ENCODE measurements around the gene CD79B. TPM values are rescaled to one million over a fixed set of nuclear protein-coding genes. Genes with fewer than 3 reads are reported as not detected.

CD79B gene
- total RNA-seq = under 1 TPM; 0.35 to 0.44 TPM
- polyA plus RNA-seq (2013, experiment 1 of 2) = 0.61 TPM
- 0.99 TPM for polyA plus RNA-seq (2013, experiment 2 of 2)
- long read RNA-seq, experiment 1 = 0 reads
- long read RNA-seq, experiment 2 = 0 reads
- long read RNA-seq, experiment 3, partial matches to known transcripts = 0 of 2 reads
- long read RNA-seq, experiment 3, other reads (novel, unspliced or antisense) = 1 of 2 reads
- long read RNA-seq, experiment 4, partial matches to known transcripts = 0 of 1 reads
- long read RNA-seq, experiment 4, other reads (novel, unspliced or antisense) = 0 of 1 reads

DNA sequence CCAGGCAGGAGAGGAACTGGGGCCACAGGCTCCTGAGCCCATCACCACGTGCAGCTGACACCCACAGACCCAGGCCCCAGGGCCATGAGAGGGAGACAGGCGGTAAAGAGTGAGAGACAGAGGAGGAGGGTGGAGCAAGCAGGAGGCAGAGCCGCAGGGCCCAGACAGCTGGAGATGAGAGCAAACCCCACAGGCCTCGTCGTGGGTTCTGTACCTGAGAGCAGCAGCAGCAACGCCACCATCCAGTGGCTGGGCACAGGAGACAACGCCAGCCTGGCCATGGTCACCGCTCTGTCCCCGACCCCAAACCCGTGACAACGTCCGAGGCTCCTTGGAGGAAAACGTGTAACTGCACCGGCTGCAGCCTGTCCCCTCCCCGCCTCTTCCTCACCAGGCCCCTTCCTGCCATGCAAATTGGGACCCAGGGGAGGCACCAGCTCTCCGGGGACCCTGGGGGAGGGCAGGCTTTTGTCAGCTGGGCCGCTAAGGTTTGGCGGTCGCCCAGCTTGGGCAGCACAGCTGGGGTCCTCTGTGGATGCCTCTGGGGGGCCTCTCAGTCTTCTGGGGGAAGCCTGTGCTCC, at the start of gene CD79B:
CD79B (minus strand) TSS at position 351 of the 581 bp plus-strand sequence; CDS start at position 281, 70 bp downstream.
- Mint-ChIP-seq H3K4me1 (no peaks in the 10 kb centered on the region), H3K27me3 (ENCODE audit: insufficient read depth) (no peaks in the 10 kb centered on the region), H3K36me3 (ENCODE audit: low read depth) (no peaks in the 10 kb centered on the region), H3K9me3 (no peaks in the 10 kb centered on the region), H3K4me3 (no peak within 1 kb of the TSS), H3K27ac (no peak within 1 kb of the TSS)
- TF ChIP-seq, protein P1, sequence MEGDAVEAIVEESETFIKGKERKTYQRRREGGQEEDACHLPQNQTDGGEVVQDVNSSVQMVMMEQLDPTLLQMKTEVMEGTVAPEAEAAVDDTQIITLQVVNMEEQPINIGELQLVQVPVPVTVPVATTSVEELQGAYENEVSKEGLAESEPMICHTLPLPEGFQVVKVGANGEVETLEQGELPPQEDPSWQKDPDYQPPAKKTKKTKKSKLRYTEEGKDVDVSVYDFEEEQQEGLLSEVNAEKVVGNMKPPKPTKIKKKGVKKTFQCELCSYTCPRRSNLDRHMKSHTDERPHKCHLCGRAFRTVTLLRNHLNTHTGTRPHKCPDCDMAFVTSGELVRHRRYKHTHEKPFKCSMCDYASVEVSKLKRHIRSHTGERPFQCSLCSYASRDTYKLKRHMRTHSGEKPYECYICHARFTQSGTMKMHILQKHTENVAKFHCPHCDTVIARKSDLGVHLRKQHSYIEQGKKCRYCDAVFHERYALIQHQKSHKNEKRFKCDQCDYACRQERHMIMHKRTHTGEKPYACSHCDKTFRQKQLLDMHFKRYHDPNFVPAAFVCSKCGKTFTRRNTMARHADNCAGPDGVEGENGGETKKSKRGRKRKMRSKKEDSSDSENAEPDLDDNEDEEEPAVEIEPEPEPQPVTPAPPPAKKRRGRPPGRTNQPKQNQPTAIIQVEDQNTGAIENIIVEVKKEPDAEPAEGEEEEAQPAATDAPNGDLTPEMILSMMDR (conservative IDR thresholded peaks at IDR 0.05) = no peak
- no peak within 1 kb of the TSS for H3K9ac ChIP-seq (ENCODE audit: extremely low read depth, low read length, poor library complexity, severe bottlenecking)
- H3K4me3 ChIP-seq (ENCODE audit: low read length) = no peak within 1 kb of the TSS
- no peak within 1 kb of the TSS for H3K27ac ChIP-seq (ENCODE audit: low read depth, low read length)
- no peaks in the 10 kb centered on the region for H3K36me3 ChIP-seq (ENCODE audit: control insufficient read depth, insufficient read depth, low read length)
- no peaks in the 10 kb centered on the region for H3K4me1 ChIP-seq (ENCODE audit: control insufficient read depth, insufficient read depth, low read length)
- no peak for DNase-seq
- no peaks in the 10 kb centered on the region for H3K27me3 ChIP-seq (ENCODE audit: control insufficient read depth, insufficient read depth, low read length, poor library complexity, severe bottlenecking)
- H3K9me3 ChIP-seq (ENCODE audit: control insufficient read depth, low read length) = no peaks in the 10 kb centered on the region
- 77 to 81% methylated on average over 15 to 19 of the region's 19 CpGs for whole genome bisulfite sequencing, 2 experiments (ENCODE audit: insufficient coverage in 1 of 2, insufficient read length in 1 of 2)

DNA sequence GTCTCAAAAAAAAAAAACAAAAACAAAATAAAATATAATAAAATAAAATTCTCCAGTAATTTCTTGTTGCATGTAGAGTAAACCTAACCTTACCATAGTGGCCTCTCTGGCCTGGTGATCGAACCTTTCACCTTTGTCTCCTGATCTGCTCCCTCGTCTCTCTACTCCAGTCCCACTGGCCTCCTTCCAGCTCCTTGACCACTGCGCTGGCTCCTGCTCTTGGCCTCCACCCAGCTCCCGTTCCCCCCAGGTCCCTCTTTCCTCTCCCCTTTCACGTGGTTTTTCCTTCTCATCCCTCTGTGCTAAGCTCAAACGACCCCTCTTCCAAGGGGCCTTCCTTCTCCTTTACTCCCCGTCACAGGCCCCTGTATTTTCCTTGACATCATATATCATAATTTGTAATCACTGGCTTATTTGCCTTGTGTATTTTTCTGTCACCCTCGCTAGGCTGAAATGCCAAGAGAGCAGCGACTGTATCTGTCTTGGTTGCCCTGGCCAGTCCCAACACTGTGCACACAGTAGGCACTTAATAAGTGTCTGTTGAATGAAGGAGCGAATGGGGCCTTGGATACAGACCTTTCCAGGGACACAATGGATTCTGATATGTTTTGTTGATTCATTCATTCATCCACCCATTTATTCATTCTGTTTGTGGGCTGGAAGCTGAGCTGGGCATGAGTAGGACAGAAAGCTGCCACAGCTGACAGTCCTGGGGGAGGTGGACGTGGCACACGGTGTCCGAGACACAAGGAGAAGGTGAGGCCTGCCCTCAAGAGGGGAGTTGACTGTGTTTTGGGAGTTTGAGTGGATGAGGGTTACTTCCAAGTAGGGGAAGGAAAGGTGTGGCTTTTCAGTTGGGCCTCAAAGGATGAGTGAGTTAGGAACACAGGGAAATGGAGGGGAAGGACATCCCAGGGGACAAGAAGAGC, 46.4 kb upstream of the CD79B start:
- Histone ChIP-seq H3K27ac (ENCODE audit: low read depth, low read length) (no peak overlapping the region), H3K9ac (ENCODE audit: extremely low read depth, low read length, poor library complexity, severe bottlenecking) (no peak overlapping the region), H3K36me3 (ENCODE audit: control insufficient read depth, insufficient read depth, low read length) (no peaks in the 10 kb centered on the region), H3K27me3 (ENCODE audit: control insufficient read depth, insufficient read depth, low read length, poor library complexity, severe bottlenecking) (no peaks in the 10 kb centered on the region), H3K9me3 (ENCODE audit: control insufficient read depth, low read length) (no peaks in the 10 kb centered on the region), H3K4me3 (ENCODE audit: low read length) (no peak overlapping the region), H3K4me1 (ENCODE audit: control insufficient read depth, insufficient read depth, low read length) (no peaks in the 10 kb centered on the region)
- TF ChIP-seq, protein P1 (conservative IDR thresholded peaks at IDR 0.05) = no peak
- Mint-ChIP-seq H3K9me3 (peaks cover 19% of the 10 kb centered on the region), H3K27me3 (ENCODE audit: insufficient read depth) (peaks cover 11% of the 10 kb centered on the region), H3K4me3 (no peak overlapping the region), H3K27ac (no peak overlapping the region), H3K36me3 (ENCODE audit: low read depth) (peaks cover 1% of the 10 kb centered on the region), H3K4me1 (peaks cover 7% of the 10 kb centered on the region)
- WGBS, 2 experiments (ENCODE audit: insufficient coverage in 1 of 2, insufficient read length in 1 of 2) = 89 to 94% methylated on average over 9 to 13 of the region's 13 CpGs
- no peak for DNase-seq

DNA sequence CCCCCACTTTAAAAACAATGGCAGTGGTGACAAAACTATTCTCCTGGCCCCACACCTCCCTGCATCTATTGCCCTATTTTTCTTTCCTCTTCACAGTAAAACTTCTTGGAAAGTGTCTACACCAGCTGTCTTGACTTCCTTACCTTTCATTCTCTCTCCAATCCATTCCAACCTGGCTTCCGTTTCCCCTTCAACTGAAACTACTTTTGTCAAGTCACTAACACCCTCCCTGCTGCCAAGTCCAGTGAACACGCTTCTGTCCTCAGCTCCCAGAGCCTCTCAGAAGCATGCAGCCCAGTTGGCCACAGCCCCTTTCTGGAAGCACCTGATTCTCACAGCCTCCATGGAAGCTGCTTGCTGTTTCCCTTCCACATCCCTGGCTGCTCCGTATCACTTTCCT, 44.6 kb upstream of the CD79B start:
- TF ChIP-seq, protein P1 (conservative IDR thresholded peaks at IDR 0.05) = no peak
- no peaks in the 10 kb centered on the region for H3K36me3 ChIP-seq (ENCODE audit: control insufficient read depth, insufficient read depth, low read length)
- Mint-ChIP-seq H3K4me3 (no peak overlapping the region), H3K9me3 (peaks cover 6% of the 10 kb centered on the region), H3K27ac (no peak overlapping the region), H3K4me1 (peaks cover 7% of the 10 kb centered on the region), H3K36me3 (ENCODE audit: low read depth) (no peaks in the 10 kb centered on the region), H3K27me3 (ENCODE audit: insufficient read depth) (peaks cover 11% of the 10 kb centered on the region)
- WGBS, 2 experiments (ENCODE audit: insufficient coverage in 1 of 2, insufficient read length in 1 of 2) = 89 to 100% methylated on average over 2 to 3 of the region's 3 CpGs
- H3K4me1 ChIP-seq (ENCODE audit: control insufficient read depth, insufficient read depth, low read length) = no peaks in the 10 kb centered on the region
- no peaks in the 10 kb centered on the region for H3K27me3 ChIP-seq (ENCODE audit: control insufficient read depth, insufficient read depth, low read length, poor library complexity, severe bottlenecking)
- no peak overlapping the region for H3K27ac ChIP-seq (ENCODE audit: low read depth, low read length)
- no peak for DNase-seq
- no peak overlapping the region for H3K4me3 ChIP-seq (ENCODE audit: low read length)
- H3K9me3 ChIP-seq (ENCODE audit: control insufficient read depth, low read length) = no peaks in the 10 kb centered on the region
- no peak overlapping the region for H3K9ac ChIP-seq (ENCODE audit: extremely low read depth, low read length, poor library complexity, severe bottlenecking)
